MCF 10A (cell line): ENCODE data around the gene CDH12. TPM values are rescaled to one million over a fixed set of nuclear protein-coding genes. Genes with fewer than 3 reads are reported as not detected.
A peak's percentile ranks its signal among the peaks of the same experiment; 100 is the strongest.

Experiments used
- BruUV-seq: library from RNA; stranded (reverse); fragments of 400-500 nt; replicated peaks from 2 replicates; lab custom pipeline; 2021; lab: Mats Ljungman, UMichigan
- CTCF ChIA-PET: fragments of 300-600 bp; sonication (Branson Sonifier 250); formaldehyde crosslinking; extraction: SDS; loops from one replicate; lab custom pipeline; 2021; ENCODE audit warnings: antibody characterized with exemption, inconsistent platforms; lab: Yijun Ruan, JAX
- POLR2A ChIA-PET: fragments of 300-600, 350-650 bp; sonication (Branson Sonifier 250); formaldehyde crosslinking; extraction: SDS; loops from one replicate; lab custom pipeline; 2020; ENCODE audit warnings: antibody characterized with exemption, inconsistent platforms; lab: Yijun Ruan, JAX
- DNase-seq: peaks from one replicate; pipeline ENCODE4 v3.0.0-alpha.2; 2018; ENCODE audit not compliant: unreplicated experiment
- H3K27ac Mint-ChIP-seq: one replicate; pipeline ENCODE4 v1.8.0; 2022; ENCODE audit warnings: mild to moderate bottlenecking, low read depth, mixed read lengths; ENCODE audit not compliant: unreplicated experiment
- H3K27me3 Mint-ChIP-seq: one replicate; pipeline ENCODE4 v1.8.0; 2022; ENCODE audit warnings: mixed read lengths; ENCODE audit not compliant: insufficient read depth, unreplicated experiment
- H3K36me3 Mint-ChIP-seq: one replicate; pipeline ENCODE4 v1.8.0; 2022; ENCODE audit warnings: mild to moderate bottlenecking, moderate library complexity, mixed read lengths; ENCODE audit not compliant: insufficient read depth, unreplicated experiment
- H3K4me1 Mint-ChIP-seq: one replicate; pipeline ENCODE4 v1.8.0; 2022; ENCODE audit warnings: mixed read lengths; ENCODE audit not compliant: insufficient read depth, unreplicated experiment
- H3K4me3 Mint-ChIP-seq: one replicate; pipeline ENCODE4 v1.8.0; 2022; ENCODE audit warnings: mild to moderate bottlenecking, moderate library complexity, mixed read lengths; ENCODE audit not compliant: unreplicated experiment
- H3K9me3 Mint-ChIP-seq: one replicate; pipeline ENCODE4 v1.8.0; 2022; ENCODE audit warnings: mixed read lengths; ENCODE audit not compliant: unreplicated experiment
- intact Hi-C: fragments of 100-400 bp; cut with micrococcal nuclease; formaldehyde crosslinking; loops from 2 replicates; pipeline ENCODE4 v1.14.1; 2022
- total RNA-seq: library from RNA; stranded (reverse); gene quantifications from 2 replicates; pipeline ENCODE4 v1.2.3, GENCODE V29; 2022
- TF ChIP-seq, protein P1 (sequence below): fragments of 200-600 bp; IDR thresholded peaks from one replicate; pipeline ENCODE4 v1.8.0; 2022; ENCODE audit warnings: antibody characterized with exemption, mild to moderate bottlenecking; ENCODE audit not compliant: unreplicated experiment

Gene CDH12
- total RNA-seq, 1 experiment from 2014 or later = not detected

DNA sequence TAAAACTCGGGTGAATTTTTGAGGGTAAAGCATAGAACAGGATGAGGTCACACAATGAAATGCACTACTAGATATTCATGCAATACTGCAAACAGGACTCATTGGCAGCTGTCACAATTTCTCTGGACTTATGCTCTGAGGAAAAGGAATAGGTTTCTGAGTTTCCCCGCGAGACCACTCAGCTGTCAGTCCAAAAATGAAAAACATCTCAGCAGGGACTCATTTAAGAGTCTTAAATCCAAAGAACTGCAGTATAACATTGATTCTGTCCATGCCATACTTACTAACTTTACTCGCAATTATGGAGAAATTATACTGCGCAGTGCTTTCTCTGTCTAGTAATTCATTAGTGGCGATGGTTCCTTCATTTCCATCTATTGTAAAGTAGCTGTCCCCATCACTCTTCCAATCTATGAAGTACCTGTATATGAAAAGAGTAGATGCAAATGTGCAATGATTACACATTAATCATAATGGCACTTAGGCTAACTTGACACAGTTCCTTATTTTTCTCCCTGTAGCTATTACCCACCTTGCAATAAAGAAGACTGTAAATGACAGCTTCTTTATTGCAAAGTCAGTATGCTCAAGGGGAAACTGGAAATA lies 1070.0 kb downstream of the CDH12 start:
- H3K27me3 Mint-ChIP-seq = no peaks in the 10 kb centered on the region
- BruUV-seq = no TSS peak
- no peak overlapping the region for H3K4me3 Mint-ChIP-seq
- TF ChIP-seq, protein P1, sequence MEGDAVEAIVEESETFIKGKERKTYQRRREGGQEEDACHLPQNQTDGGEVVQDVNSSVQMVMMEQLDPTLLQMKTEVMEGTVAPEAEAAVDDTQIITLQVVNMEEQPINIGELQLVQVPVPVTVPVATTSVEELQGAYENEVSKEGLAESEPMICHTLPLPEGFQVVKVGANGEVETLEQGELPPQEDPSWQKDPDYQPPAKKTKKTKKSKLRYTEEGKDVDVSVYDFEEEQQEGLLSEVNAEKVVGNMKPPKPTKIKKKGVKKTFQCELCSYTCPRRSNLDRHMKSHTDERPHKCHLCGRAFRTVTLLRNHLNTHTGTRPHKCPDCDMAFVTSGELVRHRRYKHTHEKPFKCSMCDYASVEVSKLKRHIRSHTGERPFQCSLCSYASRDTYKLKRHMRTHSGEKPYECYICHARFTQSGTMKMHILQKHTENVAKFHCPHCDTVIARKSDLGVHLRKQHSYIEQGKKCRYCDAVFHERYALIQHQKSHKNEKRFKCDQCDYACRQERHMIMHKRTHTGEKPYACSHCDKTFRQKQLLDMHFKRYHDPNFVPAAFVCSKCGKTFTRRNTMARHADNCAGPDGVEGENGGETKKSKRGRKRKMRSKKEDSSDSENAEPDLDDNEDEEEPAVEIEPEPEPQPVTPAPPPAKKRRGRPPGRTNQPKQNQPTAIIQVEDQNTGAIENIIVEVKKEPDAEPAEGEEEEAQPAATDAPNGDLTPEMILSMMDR = no peak
- POLR2A ChIA-PET = interaction anchor here (0.6 kb wide), 1 partner anchor 209 kb away, joined by 3 read pairs; no protein-coding TSS in a partner anchor
- H3K9me3 Mint-ChIP-seq = no peaks in the 10 kb centered on the region
- H3K36me3 Mint-ChIP-seq = no peaks in the 10 kb centered on the region
- CTCF ChIA-PET = interaction anchor here (0.6 kb wide), 1 partner anchor 722 kb away, joined by 3 read pairs; no protein-coding TSS in a partner anchor
- no peak overlapping the region for H3K27ac Mint-ChIP-seq
- peaks cover 2% of the 10 kb centered on the region for H3K4me1 Mint-ChIP-seq
- intact Hi-C loops = no loop called here
- DNase-seq = no peak

DNA sequence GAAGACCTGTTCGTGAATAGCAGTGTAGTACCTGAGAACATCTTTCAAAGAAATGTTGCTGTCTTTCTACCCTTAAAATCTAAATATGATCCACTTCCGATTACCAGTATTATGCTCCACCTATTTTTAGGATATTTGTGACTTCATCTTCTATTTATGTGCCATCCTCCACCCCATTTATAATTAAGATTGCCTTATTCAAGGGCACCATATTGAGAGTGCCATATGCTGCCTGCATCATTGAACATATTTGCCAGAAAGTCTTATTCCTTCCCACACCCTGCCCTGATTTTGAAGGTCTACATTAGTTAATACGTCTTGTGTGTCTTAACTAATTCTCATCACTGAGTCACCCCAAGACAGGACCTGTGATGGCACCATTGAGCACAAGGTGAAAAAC lies 1076.7 kb downstream of the CDH12 start:
- TF ChIP-seq, protein P1 = no peak
- no peak for DNase-seq
- H3K36me3 Mint-ChIP-seq = no peaks in the 10 kb centered on the region
- ChIA-PET CTCF (no interaction called here), POLR2A (no interaction called here)
- H3K9me3 Mint-ChIP-seq = no peaks in the 10 kb centered on the region
- intact Hi-C loops = no loop called here
- H3K27me3 Mint-ChIP-seq = no peaks in the 10 kb centered on the region
- BruUV-seq = no TSS peak
- no peak overlapping the region for H3K4me3 Mint-ChIP-seq
- no peak overlapping the region for H3K27ac Mint-ChIP-seq
- peaks cover 21% of the 10 kb centered on the region for H3K4me1 Mint-ChIP-seq

DNA sequence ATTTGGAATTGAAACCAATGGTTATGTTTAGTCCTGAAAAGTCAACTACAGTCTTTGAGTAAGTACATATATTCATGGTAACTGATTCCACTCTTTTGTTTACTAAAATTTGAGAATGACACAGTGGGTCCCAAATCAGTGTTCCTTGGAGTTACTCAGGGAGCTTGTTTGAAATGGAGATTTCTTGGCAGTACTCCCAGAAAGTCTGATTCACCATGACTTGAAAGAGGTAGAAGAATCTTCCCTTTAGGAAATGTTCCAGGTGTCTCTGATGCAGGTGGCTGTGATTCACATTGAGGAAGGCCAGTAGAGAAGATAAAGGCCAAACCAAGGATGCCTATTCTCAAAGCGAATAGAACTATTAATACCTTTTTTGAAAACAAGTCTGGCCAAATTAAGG lies 1078.3 kb downstream of the CDH12 start:
- TF ChIP-seq, protein P1 = no peak
- POLR2A ChIA-PET = interaction anchor here (0.6 to 1.1 kb wide), 2 partner anchors 89 to 96 kb away, joined by 3 to 5 read pairs; no protein-coding TSS in a partner anchor

DNA sequence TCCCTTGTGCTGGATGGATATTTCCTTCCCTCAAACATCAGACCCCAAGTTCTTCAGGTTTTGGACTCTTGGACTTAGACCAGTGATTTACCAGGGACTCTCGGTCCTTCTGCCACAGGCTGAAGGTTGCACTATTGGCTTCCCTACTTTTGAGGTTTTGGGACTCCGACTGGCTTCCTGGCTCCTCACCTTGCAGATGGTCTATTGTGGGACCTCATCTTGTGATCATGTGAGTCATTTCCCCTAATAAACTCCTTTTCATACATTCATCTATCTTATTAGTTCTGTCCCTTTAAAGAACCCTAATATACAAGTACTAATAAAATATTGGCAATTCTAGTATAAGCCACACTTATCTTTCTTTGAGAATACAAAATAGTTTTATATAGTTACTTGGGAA lies 1078.9 kb downstream of the CDH12 start:
- BruUV-seq = no TSS peak
- H3K36me3 Mint-ChIP-seq = no peaks in the 10 kb centered on the region
- peak overlapping the region; percentile 50 for H3K27ac Mint-ChIP-seq
- H3K4me1 Mint-ChIP-seq = peaks cover 21% of the 10 kb centered on the region
- TF ChIP-seq, protein P1 = no peak
- ChIA-PET CTCF (no interaction called here), POLR2A (interaction anchor here (0.6 kb wide), 1 partner anchor 95 kb away, joined by 3 read pairs; no protein-coding TSS in a partner anchor)
- intact Hi-C loops = no loop called here
- no peaks in the 10 kb centered on the region for H3K27me3 Mint-ChIP-seq
- H3K4me3 Mint-ChIP-seq = no peak overlapping the region
- DNase-seq = peak; percentile 0
- no peaks in the 10 kb centered on the region for H3K9me3 Mint-ChIP-seq

More for the DNA sequence above, 1078.3 kb downstream of the CDH12 start:
- no peaks in the 10 kb centered on the region for H3K9me3 Mint-ChIP-seq
- peaks cover 21% of the 10 kb centered on the region for H3K4me1 Mint-ChIP-seq
- H3K27ac Mint-ChIP-seq = peak overlapping the region; percentile 50
- H3K4me3 Mint-ChIP-seq = no peak overlapping the region
- no peaks in the 10 kb centered on the region for H3K27me3 Mint-ChIP-seq
- DNase-seq = peak; percentile 95
- H3K36me3 Mint-ChIP-seq = no peaks in the 10 kb centered on the region
- intact Hi-C loops = no loop called here
- no TSS peak for BruUV-seq
- CTCF ChIA-PET = no interaction called here
